HuH-7.5 (cell line): Measurements from ENCODE around the gene EXOC6.

ENCODE experiments used
- DNase-seq: peaks from one replicate; pipeline ENCODE4 v3.0.0; 2011; ENCODE audit warnings: low spot score

EXOC6 gene, protein sequence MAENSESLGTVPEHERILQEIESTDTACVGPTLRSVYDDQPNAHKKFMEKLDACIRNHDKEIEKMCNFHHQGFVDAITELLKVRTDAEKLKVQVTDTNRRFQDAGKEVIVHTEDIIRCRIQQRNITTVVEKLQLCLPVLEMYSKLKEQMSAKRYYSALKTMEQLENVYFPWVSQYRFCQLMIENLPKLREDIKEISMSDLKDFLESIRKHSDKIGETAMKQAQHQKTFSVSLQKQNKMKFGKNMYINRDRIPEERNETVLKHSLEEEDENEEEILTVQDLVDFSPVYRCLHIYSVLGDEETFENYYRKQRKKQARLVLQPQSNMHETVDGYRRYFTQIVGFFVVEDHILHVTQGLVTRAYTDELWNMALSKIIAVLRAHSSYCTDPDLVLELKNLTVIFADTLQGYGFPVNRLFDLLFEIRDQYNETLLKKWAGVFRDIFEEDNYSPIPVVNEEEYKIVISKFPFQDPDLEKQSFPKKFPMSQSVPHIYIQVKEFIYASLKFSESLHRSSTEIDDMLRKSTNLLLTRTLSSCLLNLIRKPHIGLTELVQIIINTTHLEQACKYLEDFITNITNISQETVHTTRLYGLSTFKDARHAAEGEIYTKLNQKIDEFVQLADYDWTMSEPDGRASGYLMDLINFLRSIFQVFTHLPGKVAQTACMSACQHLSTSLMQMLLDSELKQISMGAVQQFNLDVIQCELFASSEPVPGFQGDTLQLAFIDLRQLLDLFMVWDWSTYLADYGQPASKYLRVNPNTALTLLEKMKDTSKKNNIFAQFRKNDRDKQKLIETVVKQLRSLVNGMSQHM

DNA sequence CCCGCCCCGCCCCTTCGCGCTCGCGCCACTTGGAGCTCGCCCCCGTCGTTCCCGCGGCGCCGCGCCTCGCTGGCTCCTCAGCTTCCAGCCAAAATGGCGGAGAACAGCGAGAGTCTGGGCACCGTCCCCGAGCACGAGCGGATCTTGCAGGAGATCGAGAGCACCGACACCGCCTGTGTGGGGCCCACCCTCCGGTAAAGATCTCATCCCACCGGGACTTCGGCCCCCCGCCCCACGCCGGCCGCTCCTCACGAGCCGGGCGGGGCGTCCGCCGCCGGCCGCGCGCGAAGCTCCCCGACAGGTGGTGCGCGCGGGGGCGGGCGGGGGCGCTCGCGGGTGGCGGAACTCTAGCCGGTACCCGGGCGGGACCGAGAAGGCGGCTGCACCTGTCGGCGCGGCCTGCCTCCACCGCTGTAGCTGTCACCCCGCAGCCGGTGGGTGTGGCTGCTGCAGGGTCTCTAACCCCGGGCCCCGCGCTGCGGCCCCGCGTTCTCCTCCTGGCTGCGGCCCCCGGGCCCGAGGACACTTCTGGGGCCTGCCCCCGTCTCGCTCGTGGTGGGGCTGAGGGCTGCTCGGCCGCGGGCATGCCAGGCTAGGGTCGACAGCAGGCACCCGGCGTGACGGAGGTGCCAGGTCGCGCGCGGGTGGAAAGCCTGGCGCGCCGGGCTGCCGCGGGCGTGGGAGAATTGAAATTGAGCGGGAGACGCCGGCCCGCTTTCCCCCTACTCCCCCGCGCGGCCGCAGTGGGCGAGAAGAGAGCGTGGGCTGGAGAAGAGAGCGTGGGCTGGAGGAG is at the start of gene EXOC6:
TSS of gene EXOC6 (plus strand) at position 80 of the 793 bp plus-strand sequence. CDS start at position 94, 14 bp downstream.
- DNase-seq = peak; percentile 75

DNA sequence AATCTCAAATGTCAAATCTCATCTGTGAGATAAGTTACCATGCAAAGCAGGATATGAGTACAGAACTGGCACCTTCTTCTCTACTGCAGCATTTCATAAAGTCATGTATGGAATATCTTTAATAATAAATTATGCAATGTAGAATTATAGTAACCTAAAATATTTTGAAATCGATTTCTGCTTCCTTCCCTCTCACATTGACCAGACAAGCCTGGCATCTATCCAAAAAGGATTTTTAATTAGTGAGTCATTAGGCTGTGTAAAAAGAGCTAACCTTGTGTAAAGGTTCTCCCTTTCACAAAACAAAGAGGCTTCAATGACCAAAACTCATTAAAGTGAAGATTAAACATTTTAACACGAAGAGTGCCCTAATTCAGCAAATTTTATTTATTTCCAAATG is 48.8 kb upstream of the EXOC6 start:
- DNase-seq = no peak

DNA sequence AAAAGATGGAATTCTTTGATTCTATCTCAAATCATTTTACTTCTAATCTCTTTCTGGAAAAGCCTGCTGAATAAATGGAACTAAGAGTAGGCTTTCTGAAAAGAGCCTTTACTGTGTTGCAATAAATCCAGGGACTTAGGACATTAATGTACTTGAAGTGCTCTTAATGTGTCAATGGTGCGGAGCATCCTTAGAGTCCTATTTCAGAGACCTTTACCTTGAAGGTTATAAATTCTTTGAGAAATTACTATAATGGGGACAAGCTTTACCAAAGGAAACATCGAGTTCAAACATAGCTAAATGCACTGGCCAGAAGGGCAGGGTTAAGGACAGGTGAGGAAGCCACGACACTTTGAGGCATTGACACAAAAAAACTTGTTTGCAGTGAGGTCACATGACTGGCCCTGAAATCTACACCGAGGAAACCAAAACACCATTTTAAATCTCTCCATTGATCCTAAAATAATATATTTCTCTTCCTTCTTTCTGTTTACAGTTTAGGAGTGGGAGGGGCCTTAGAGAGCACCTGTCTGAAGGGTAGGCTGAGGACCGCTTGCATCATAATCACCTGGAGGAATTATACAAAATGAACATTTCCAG is 48.1 kb upstream of the EXOC6 start:
- no peak for DNase-seq

DNA sequence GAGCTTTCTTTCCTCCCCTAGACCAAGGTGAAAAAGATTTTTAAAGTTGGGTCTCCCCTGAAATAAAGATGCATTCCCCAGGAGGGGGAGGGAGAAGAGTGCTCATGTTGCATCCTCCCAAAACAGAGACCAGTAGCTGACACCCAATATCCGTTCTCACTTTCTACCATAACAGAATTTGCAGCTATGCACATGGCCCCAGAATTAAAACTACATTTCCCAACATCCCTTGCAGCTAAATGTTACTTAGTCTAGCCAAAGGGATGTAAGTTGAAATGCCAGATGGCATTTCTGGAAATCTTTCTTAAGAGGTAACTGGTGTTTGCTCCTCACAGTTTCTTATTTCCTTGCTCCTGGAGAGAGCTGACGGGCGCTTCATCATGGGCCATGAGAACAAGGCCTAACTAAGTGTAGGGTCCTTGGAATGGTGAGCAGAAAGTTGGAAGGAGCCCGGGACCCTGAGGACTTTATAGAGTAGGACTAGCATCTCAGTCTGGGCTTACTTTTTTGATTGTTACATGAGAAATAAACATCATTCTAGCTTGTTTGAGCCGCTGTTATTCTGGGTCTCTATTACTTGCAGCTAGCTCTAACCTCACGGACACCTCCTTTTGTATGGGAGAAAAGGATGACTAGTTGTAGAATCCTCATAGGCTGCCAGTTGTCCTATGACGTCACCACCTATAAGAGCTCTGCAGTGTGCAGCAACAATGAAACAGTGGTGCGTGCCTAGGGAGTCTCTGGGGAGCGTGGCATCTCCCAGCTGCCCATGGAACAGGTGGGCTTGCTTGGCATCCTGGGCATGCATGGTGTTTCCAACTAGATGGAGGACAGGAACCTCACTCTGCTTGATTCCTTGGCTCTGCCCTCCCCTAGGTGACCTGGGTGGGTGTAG is 46.1 kb upstream of the EXOC6 start:
- DNase-seq = no peak

DNA sequence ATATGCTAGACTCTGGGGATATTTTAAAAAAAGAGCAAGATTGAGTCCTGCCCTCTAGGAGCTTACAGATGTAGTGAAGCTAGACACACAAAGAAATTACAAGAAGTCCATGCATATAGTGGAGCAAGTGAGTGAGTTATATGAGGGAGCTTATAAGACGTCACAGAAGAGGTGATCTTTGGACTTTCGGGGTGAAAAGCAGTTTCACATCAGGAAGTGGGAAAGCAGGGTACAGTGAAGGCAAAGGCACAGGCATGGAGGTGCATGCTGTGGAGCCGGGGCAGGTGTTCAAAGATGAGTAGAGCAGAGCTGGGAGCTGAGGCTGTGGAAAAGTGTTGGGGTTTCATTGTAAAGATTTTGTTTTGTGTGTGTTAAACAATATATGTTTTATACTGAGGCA is 38.5 kb upstream of the EXOC6 start:
- no peak for DNase-seq

DNA sequence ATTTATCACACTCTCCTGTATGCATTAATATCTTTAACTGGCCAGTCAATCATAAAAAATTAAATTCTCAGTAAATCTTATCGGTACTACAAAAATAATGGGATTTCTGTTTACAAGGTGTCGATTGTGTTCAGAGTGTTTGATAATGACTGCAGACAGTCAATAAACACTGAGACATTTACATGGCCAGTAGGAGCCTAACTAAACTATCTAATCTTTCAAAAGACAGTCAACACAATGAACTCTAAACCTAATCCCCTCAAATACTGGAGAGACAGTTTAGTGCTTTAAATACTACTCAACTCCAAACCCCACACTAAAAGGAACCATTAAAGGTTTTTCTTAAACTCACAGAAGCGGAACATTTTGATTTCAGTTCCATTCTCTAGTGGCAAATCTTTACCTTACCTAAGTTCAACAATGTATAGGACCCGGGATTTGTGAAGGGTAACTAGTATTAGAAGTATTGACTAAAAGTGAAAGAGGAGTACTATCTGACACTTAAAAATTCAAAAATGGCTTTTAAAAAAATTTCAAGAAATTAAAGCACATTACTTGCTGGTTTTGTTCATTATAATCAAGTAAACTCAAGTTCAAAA is 37.3 kb upstream of the EXOC6 start:
- no peak for DNase-seq

DNA sequence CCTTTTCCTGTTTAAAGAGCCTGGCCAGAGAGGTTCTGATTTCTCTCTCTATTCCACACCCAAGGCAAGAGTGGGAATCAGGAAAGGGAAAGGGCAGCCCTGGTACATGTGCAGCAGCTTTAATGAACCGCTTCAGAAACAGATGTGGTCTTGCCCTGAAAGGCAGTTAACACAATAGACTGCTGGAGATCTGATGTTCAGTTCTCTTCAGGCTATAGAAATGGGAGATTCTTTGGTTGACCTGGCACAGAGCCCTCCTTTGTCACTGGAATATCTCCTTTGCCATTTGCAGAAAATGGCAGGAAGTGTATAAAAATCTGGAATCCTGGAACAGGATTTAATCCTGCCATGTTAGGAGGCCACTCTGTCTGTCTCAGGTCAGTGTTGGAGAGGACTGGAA is 36.3 kb upstream of the EXOC6 start:
- no peak for DNase-seq

DNA sequence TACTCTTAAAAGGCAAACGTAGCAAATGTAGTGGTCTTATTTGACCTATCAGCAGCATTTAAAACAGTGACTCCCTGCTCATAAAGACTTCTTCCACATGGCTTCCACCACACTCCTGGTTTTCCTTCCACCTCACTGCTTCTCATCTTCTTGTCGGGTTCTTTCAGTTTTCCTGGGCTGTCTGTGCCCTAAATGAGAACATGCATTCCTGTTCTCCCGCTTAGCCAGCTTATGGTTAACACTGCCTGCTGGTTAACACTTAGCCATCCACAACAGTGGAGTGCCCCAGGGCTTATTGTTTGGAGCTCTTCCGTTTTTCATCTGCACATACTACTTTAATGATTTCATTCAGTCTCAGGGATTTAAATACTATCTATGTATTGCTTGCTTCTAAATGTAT is 34.3 kb upstream of the EXOC6 start:
- no peak for DNase-seq

DNA sequence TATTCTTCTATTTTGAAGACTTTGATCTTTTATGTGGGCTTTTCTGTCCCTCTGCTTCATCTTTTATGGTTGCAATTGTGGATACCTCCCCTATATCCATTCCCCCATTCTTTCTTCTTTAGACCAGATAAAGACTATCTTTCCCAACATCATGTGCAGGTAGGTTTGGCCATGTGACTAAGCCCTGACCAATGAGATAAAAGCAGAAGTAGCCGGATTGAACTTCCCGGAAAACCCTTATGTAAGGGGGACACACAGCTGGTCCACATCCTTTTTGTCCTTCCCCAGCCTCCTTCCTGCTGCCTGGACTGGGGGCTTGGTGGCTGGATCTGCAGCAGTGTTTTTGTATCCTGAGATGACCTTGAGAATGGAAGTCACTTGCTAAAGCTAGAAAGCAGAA is 33.5 kb upstream of the EXOC6 start:
- DNase-seq = no peak

DNA sequence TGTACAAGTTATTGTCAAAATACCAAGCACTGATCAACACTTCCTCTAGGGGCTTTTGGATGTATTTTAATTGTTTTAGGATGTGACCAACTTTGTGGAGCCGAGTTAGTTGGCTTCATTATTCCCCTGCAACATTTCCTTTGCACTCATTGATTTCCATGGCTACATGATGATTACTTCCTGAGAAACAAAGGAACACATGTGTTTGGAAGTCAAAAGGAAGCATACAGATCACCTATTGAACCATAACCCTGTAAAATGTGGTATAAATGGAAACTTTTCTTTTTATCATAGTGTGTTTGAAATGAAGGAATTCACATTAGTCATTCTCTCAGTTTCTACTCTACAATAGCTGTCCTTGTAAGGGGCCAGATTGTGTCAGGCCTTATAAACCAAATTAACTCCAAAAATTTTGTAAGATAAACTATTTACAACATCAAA is 32.2 kb upstream of the EXOC6 start:
- no peak for DNase-seq

DNA sequence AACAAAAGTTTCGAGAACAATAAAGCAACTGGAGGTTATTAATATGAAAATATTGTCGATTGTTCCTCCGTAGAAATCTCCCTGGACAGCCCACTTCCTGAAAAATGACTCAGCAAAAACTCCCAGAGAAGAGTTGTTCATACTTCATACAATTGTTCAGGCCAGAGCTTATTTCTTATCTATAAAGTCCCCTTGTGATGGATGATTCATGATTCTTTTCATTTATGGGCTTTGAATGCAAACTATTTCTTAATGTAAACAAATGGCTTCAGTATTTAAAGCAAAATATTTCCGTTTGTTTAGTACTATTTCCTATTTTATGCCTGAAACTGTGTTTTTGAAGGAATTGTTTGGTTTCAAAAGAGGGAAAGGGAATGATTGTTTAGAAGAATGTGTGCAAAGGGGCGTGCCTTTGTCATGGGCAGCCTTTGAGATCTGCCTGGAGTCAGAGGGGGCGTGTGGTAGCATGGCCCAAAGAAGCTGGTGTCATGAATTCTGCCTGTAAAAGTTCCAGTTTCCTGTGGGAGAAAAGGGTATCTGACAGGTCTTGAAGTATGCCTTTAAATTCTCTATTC is 26.2 kb upstream of the EXOC6 start:
- no peak for DNase-seq

DNA sequence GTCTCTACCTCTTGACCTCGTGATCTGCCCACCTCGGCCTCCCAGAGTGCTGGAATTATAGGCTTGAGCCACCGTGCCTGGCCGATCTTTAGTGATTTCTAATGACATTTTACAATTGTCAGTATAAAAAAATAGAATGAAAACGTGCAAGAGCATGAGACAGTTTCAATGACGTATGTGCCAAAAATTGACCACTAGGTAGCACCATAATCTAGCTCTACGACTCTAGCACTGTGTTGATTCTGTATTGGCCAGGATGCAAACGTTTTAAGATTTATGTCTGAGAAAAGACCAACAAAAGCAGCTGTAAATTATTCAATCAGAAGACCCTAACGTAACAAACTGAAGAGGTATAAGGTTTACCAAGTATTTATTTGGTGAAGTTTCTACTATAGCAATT is 25.4 kb upstream of the EXOC6 start:
- DNase-seq = no peak

DNA sequence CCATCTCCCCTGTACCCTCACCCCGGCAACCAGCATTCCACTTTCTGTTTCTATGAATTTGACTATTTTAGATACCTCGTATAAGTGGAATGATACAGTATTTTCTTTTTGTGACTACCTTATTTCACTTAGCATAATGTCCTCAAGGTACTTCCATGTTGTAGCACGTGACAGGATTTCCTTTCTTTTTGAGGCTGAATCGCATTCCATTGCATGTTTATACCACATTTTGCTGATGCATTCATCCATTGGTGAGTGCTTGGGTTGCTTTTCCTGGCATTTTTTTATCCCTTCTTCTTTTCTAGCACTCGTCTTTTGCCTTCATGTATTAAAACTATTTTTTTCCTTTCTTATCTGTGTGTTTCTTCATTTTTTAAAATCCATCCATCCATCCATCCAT is 22.3 kb upstream of the EXOC6 start:
- DNase-seq = no peak

DNA sequence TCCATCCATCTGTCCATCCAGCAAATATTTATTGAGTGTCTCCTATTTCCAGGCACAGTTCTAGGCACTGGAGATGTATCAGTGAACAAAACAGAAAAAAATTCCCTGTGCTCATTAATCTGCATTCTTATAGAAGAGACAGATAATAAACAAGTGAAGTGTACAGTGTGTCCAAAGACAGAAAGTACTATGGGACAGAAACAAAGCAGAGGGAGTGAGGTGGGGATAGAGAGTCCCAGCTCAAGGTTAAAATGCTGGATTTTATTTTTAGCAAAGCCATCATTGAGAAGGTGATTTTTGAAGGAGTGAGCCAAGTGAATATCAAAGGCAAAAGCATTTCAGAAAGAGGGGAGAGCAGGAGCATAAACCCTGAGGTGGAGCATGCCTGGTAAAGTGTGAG is 21.8 kb upstream of the EXOC6 start:
- no peak for DNase-seq

DNA sequence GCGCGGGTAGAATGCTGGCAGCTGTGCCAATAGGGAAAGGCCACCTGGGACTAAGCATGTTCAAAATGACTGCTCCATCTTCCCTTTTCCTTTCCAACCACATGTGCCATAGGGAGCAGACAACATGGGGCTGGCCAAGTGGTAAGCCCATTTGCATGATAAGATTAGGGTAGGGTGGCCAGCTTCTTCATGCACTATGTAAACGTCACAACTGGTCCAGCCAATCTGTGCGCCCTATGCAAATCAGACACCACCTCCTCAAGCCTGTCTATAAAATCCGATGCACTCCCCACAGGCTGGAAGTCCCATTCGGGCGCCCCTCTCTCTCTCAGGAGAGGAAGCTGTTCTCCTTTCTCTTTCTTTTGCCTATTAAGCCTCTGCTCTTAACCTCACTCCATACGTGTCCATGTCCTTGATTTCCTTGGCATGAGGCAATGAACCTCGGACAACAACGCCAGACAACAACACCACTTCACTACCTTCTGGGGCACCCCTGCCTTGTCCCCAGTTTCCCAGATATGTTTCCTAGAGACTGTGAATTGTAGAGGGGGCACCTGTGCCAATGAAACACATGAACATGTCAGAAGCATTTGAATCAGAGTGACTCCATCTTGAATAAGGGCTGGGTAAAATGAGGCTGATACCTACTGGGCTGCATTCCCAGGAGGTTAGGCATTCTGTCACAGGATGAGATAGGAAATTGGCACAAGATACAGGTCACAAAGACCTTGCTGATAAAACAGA is 19.1 kb upstream of the EXOC6 start:
- DNase-seq = no peak

DNA sequence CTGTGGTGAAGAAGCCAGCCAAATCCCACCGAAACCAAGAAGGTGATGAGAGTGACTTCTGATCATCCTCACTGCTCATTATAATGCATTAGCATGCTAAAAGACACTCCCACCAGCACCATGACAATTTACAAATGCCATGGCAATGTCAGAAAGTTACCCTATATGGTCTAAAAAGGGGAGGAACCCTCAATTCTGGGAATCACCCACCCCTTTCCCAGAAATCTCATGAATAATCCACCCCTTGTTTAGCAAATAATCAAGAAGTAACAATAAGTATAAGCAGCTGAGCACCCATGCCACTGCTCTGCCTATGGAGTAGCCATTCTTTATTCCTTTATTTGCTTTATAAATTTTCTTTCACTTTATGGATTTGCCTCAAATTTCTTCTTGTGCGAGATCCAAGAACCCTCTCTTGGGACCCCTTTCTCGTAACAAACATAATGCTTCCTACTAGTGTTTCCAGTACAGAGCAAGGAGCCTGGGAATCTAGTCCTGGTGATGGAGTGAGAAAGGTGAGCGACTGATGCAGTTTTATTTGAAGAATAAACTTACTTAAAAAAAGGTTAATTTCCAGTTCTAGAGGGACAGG is 18.4 kb upstream of the EXOC6 start:
- no peak for DNase-seq

DNA sequence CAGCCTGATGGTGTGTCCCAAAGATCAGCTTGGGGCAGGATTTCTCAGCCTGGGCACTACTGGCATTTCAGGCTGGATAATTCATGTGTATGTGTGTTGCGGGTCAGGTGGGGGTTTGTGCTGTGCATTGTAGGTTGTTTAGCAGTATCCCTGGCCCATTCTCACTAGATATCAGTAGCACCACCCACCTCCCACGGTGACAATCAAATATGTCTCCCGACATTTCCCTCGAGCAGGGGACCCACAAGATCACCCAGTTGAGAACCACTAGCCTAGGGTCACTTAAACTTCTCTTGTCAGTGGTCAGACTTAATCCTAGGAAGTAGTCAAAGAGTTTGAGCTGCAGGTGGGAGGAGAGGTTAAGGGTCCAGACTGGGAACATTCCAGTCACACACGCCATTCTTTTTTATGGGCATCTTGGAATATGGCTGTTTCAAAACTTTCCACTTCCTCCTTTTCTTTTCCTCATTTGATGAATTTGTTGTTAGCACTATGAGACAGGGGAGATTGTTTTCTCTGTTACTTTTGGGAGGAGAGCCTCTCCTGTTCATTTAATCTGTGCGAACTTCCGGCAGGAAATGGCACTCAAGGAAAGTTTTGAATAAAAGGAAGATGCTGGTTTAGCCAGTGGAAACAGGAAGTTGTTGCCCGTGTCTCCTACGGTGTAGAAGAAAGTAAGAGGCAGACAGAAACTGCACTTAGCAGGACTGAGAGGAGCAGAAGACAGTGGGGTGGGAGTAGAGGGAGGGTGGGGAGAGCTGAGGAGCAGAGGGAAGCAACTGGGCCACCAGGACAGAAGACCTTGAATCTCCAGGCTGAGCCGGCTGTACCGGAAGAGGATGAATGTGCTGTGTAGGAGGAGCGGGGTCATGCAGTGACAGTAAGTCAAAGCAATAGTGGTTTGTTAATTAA is 17.6 kb upstream of the EXOC6 start:
- DNase-seq = no peak

DNA sequence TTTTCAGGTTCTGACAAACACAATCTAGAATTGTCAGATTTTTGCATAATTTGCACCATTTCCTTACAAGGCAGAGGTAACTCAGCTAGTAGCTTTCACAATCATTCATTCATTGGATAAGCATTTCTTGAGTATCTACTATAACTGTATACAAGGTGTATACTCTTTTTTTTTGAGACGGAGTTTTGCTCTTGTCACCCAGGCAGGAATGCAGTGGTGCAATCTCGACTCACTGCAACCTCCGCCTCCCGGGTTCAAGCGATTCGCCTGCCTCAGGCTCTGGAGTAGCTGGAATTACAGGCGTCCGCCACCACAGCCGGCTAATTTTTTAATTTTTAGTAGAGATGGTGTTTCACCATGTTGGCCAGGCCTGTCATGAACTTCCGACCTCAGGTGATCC is 16.2 kb upstream of the EXOC6 start:
- DNase-seq = no peak
